GM12872 (cell line): ENCODE results near the gene SEC62.

ENCODE experiments used
- CTCF ChIP-seq: IDR thresholded peaks from 3 replicates; pipeline ENCODE4 v1.5.1; 2011; ENCODE audit warnings: low read depth, mild to moderate bottlenecking, low read length, moderate library complexity; ENCODE audit not compliant: insufficient read depth

SEC62 gene

GRCh38 chr3:169954142-169954756 is 12.4 kb upstream of the SEC62 start:
- TF ChIP-seq CTCF, result no peak

GRCh38 chr3:169955406-169955805 is 11.2 kb upstream of the SEC62 start:
- no peak for TF ChIP-seq CTCF

- no peak for TF ChIP-seq CTCF
Measured at GRCh38 chr3:169964176-169964575, 2.4 kb upstream of the SEC62 start.

GRCh38 chr3:169965562-169966427 is 812 bp upstream of the SEC62 start:
- no peak for TF ChIP-seq CTCF

- TF ChIP-seq CTCF, result no peak
Measured at GRCh38 chr3:169966951-169967915, 626 bp downstream of the SEC62 start.

GRCh38 chr3:169968224-169968885 is 1.7 kb downstream of the SEC62 start:
- no peak for TF ChIP-seq CTCF
